Measurements from ENCODE around the gene PDE4B.

Gene PDE4B

DNA sequence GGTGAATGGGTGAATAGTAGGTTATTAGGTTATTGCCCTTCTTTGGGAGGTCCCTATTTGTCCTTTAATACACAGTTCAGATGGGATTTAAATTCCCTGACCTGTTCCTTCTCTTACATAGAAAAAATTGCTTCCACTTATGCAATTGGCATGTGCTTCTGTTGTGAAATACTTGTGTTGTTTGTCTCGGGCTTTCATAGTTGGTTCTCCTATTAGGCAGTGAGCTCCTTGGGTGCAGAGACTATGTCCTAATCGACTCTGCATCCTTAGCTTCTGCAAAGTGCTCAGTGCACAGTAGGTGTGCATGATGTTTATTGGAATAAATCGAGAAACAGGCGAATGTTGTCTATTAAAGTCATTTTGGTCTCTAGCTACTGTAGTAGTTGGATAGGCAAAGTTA, 1.3 kb upstream of the PDE4B start:
- H3K9me3 Mint-ChIP-seq = peaks cover 13% of the 10 kb centered on the region
- H3K4me3 Mint-ChIP-seq = no peak overlapping the region
- no peak overlapping the region for H3K27ac Mint-ChIP-seq
- peaks cover 65% of the 10 kb centered on the region for H3K27me3 Mint-ChIP-seq (ENCODE audit: low read depth)
- H3K4me1 Mint-ChIP-seq (ENCODE audit: low read depth) = peaks cover 6% of the 10 kb centered on the region
- no peak for DNase-seq (ENCODE audit: low spot score)
- no peaks in the 10 kb centered on the region for H3K36me3 Mint-ChIP-seq (ENCODE audit: low read depth)

DNA sequence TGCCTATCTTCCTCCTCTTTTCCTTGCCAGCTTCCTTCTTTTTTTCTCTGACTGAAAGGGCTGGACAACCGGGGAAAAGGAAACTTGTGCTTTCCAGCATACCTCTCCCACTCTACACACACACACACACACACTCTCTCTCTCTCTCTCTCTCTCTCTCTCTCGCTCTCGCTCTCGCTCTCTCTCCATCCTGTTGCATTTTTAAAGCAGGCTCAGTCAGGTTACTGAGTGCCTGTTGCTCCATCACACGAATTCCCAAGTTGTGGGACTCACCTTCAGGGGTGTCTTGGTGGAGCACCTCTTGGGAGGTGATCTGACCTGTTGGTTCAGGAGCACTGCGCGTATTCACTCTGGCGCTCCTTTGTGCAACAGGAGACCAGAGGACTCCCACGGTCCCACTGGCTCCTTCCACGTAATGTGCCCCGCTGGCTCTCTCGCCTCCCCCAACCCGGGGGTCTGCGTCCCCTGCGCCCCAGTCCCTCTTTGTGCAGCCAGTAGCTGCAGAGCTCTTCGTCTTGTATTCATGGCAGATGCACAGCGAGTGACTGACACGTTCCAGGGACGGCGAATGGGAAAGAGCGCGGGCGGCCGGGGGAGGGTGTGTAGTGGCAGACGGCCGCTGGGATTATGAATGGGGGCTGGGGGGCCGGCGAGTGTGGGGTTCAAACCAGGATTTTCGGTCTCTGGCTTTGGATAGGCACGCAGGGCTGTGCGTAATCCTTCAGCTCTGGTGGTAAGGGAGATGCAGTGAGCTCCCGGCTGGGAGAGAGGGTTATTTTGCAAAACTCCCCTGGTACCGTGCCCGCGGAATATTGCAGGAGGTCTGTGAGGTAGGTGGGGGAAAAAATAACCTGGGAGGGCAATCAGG, 660 bp upstream of the PDE4B start:
- no peaks in the 10 kb centered on the region for H3K36me3 Mint-ChIP-seq (ENCODE audit: low read depth)
- H3K4me1 Mint-ChIP-seq (ENCODE audit: low read depth) = peaks cover 6% of the 10 kb centered on the region
- no peak overlapping the region for H3K4me3 Mint-ChIP-seq
- H3K27me3 Mint-ChIP-seq (ENCODE audit: low read depth) = peaks cover 65% of the 10 kb centered on the region
- no peak for DNase-seq (ENCODE audit: low spot score)
- H3K27ac Mint-ChIP-seq = no peak overlapping the region
- H3K9me3 Mint-ChIP-seq = peaks cover 13% of the 10 kb centered on the region

DNA sequence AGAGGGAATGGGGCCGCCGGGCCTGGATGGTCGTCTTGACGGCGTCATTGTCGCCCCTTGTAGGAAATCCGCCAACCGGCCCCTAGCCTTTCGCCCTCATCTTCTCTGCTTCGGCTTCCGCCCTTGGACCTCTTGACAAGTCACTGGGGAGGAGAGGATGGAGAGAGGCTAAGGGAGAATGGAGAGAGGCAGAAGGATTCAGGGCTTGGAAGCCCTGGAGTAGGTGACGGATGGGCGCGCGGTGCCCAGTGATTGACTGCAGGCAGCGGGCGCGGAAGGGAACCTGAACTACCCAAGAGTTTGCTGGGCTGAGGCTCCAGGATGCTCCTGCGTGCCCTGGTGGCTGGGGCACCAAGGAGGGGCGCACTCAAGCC, 651 bp downstream of the PDE4B start:
- no peak for DNase-seq (ENCODE audit: low spot score)
- Mint-ChIP-seq H3K27me3 (ENCODE audit: low read depth) (peaks cover 65% of the 10 kb centered on the region), H3K4me3 (peak overlapping the region; percentile 47), H3K4me1 (ENCODE audit: low read depth) (peaks cover 6% of the 10 kb centered on the region), H3K36me3 (ENCODE audit: low read depth) (no peaks in the 10 kb centered on the region), H3K27ac (no peak overlapping the region), H3K9me3 (peaks cover 9% of the 10 kb centered on the region)

DNA sequence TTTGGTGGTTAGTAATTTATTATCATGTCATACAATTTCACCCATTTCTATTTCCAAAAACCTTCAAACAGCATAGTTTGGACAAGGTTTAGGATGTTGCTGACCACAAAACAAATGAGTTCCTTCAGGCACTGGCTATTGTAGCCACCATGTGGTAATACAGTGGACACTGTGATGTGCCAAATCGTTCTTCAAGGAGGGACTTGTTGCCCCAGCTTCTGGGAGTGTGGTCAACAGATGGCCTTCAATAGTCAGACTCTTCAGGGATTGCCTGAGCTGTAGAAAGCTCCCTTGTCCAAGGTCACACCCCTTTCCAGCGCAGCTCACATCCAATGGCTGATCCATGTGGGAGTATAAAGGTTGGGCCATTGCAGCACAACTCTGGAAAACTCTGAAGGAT, 2.6 kb downstream of the PDE4B start:
- DNase-seq (ENCODE audit: low spot score) = no peak
- no peak overlapping the region for H3K4me3 Mint-ChIP-seq
- H3K4me1 Mint-ChIP-seq (ENCODE audit: low read depth) = peaks cover 6% of the 10 kb centered on the region
- H3K27me3 Mint-ChIP-seq (ENCODE audit: low read depth) = peaks cover 61% of the 10 kb centered on the region
- no peaks in the 10 kb centered on the region for H3K36me3 Mint-ChIP-seq (ENCODE audit: low read depth)
- H3K9me3 Mint-ChIP-seq = no peaks in the 10 kb centered on the region
- no peak overlapping the region for H3K27ac Mint-ChIP-seq

DNA sequence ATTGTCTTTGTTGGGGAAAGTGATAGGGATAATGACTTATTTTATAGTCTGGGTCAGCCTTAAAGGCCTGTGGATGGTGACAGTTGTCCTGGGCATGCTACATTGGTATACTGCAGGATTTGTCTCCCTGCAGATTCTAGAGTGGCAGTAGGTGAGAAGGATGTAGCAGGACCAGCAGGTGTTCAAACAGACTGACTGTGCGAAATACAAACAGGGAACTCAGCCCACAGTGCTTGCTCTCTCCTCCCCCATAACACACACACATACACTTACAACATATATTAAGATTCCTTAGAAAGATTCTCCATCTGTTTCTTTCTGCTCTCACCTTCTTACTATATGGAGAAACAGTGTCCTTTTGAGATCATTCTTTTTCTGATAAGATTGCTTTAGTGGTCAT, 6.9 kb downstream of the PDE4B start:
- no peak overlapping the region for H3K4me3 Mint-ChIP-seq
- H3K9me3 Mint-ChIP-seq = no peaks in the 10 kb centered on the region
- DNase-seq (ENCODE audit: low spot score) = no peak
- H3K27me3 Mint-ChIP-seq (ENCODE audit: low read depth) = peaks cover 46% of the 10 kb centered on the region
- no peaks in the 10 kb centered on the region for H3K4me1 Mint-ChIP-seq (ENCODE audit: low read depth)
- no peak overlapping the region for H3K27ac Mint-ChIP-seq
- no peaks in the 10 kb centered on the region for H3K36me3 Mint-ChIP-seq (ENCODE audit: low read depth)

DNA sequence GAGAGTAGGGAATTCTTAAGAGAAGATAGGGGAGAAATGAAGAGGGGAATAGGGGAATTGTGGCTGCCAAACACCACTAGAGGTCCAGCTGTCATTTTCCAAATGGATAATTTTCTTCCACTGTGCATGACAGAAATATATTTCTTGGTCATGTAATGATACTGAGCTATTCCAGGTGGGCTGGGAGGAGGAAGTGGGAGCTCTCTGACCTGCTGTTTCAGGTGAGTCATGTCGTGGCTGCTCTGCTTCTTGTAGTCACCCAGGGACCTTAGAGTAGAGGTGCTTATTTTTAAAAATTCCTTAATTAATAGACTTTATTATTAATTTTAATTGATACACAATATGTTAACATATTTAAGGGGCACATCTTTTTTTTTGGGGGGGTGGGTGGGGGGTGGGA, 11.9 kb downstream of the PDE4B start:
- no peaks in the 10 kb centered on the region for H3K4me1 Mint-ChIP-seq (ENCODE audit: low read depth)
- H3K36me3 Mint-ChIP-seq (ENCODE audit: low read depth) = no peaks in the 10 kb centered on the region
- H3K27me3 Mint-ChIP-seq (ENCODE audit: low read depth) = peaks cover 53% of the 10 kb centered on the region
- H3K9me3 Mint-ChIP-seq = no peaks in the 10 kb centered on the region
- H3K27ac Mint-ChIP-seq = no peak overlapping the region
- no peak overlapping the region for H3K4me3 Mint-ChIP-seq
- no peak for DNase-seq (ENCODE audit: low spot score)

DNA sequence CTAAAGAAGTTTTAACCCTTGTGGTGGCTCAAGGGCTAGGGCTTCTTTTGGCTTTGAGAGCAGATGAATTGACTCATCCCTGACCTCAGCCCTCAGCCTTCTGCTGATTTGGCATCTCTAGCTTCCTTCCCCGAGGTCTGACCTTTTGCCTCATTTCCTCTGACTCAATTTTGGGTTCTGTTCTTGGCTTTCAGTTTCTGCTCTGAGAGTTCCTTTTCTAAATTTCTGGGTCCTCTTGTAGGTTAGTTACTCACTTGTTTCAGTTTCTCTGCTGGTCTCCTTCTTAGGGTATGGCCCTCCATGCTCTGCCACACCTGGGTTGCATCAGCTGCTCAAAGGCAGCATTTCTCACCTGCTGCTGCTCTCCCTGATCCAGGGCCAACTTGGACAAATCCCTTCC, 19.4 kb downstream of the PDE4B start:
- peak; percentile 87 for DNase-seq (ENCODE audit: low spot score)
- H3K4me3 Mint-ChIP-seq = peak overlapping the region; percentile 24
- peaks cover 25% of the 10 kb centered on the region for H3K4me1 Mint-ChIP-seq (ENCODE audit: low read depth)
- peak overlapping the region; percentile 76 for H3K27ac Mint-ChIP-seq
- H3K27me3 Mint-ChIP-seq (ENCODE audit: low read depth) = peaks cover 29% of the 10 kb centered on the region
- peaks cover 3% of the 10 kb centered on the region for H3K36me3 Mint-ChIP-seq (ENCODE audit: low read depth)
- peaks cover 10% of the 10 kb centered on the region for H3K9me3 Mint-ChIP-seq

DNA sequence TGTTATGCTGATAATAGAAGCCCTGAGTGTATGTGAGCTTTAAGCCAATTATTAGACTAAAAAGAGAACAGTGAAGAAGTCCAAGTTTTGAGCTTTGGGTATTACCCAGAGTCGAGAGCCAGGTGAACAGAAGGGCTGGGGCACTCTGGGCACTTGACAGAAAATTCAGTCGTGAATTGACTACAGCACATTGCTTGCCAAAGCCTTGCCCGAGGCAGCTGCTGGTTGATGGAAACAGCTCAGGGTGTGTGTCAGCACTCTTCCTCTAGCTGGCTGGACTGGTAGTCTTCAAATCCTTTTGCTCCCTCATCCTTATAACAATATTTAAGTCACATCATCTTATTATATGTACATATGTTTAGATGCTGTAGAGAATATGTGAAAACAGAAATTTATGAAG, 21.3 kb downstream of the PDE4B start:
- DNase-seq (ENCODE audit: low spot score) = no peak
- H3K27me3 Mint-ChIP-seq (ENCODE audit: low read depth) = peaks cover 21% of the 10 kb centered on the region
- H3K9me3 Mint-ChIP-seq = peaks cover 10% of the 10 kb centered on the region
- no peak overlapping the region for H3K4me3 Mint-ChIP-seq
- H3K36me3 Mint-ChIP-seq (ENCODE audit: low read depth) = peaks cover 3% of the 10 kb centered on the region
- H3K27ac Mint-ChIP-seq = no peak overlapping the region
- H3K4me1 Mint-ChIP-seq (ENCODE audit: low read depth) = peaks cover 25% of the 10 kb centered on the region

DNA sequence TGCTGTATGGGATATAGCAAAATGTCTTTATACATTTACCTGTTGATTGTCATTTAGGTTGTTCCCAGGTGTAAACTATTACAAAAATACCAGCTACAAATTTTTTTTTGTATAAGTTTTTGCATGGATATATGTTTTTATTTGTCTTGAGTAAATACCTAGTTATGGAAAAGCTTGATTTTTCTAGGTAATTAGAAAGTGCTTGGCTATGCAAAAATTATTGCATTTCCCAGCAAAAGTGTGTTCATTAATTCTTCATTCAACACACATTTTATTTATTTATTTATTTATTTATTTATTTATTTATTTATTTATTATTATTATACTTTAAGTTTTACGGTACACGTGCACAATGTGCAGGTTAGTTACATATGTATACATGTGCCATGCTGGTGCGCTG, 22.1 kb downstream of the PDE4B start:
- no peak for DNase-seq (ENCODE audit: low spot score)
- peaks cover 22% of the 10 kb centered on the region for H3K27me3 Mint-ChIP-seq (ENCODE audit: low read depth)
- peaks cover 24% of the 10 kb centered on the region for H3K4me1 Mint-ChIP-seq (ENCODE audit: low read depth)
- peaks cover 10% of the 10 kb centered on the region for H3K9me3 Mint-ChIP-seq
- peaks cover 3% of the 10 kb centered on the region for H3K36me3 Mint-ChIP-seq (ENCODE audit: low read depth)
- H3K27ac Mint-ChIP-seq = no peak overlapping the region
- H3K4me3 Mint-ChIP-seq = no peak overlapping the region

DNA sequence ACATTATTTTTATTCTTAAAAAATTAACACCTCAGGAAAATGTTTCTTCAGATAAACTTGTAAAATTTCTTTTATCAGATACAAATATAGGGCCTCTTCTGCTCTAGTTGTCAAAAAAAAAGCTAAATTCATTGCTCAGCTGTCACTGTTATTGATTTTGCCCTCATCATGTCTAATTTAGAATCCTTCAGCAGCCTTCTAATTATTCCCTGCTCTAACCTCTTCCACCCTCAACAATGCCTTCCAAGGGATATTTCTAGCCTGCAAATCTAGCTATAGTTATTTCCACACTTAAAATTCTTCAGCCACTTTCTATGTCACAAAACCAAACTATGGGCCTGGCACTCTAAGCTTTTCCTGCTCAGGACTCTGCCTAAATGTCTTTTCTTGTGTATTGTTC, 25.2 kb downstream of the PDE4B start:
- peaks cover 3% of the 10 kb centered on the region for H3K36me3 Mint-ChIP-seq (ENCODE audit: low read depth)
- no peak overlapping the region for H3K4me3 Mint-ChIP-seq
- H3K27me3 Mint-ChIP-seq (ENCODE audit: low read depth) = peaks cover 40% of the 10 kb centered on the region
- no peak for DNase-seq (ENCODE audit: low spot score)
- H3K9me3 Mint-ChIP-seq = peaks cover 4% of the 10 kb centered on the region
- H3K4me1 Mint-ChIP-seq (ENCODE audit: low read depth) = peaks cover 7% of the 10 kb centered on the region
- no peak overlapping the region for H3K27ac Mint-ChIP-seq

DNA sequence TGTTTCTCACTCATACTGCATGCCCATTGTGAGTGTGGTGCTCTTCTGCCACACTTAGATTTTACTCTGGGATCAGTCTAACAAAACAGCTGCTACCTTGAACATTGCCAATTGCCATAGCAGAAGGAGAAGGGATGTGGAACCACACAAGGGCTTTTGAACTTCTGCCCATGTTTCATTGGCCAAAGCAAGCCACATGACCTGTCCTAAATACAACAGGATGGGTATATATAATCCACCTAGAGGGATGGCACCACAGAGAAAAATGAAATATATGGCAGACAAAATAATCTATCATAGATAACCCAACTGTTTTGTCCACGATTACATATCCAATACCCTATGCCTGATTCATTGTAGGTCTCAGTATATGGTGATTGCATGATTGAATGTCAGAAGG, 26.3 kb downstream of the PDE4B start:
- H3K4me3 Mint-ChIP-seq = no peak overlapping the region

DNA sequence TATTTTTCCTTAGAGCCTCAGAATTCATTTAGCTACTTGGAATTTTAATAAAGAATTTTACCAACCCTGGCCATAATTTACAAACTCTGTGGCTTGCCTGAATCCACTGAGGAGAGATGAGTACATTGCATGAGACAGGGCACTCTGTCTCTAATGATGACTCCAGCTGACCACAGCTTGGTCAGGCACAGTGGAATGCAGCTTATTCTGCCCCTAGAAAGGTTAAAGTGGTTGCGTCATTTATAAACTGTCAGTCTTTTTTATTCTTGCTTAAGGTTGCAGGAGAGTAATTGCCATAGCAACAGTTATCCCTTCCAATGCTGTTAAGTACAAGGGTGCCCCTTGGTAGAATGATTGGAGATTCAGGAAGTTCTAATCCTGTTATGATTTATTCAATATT, 28.3 kb downstream of the PDE4B start:
- no peaks in the 10 kb centered on the region for H3K36me3 Mint-ChIP-seq (ENCODE audit: low read depth)
- DNase-seq (ENCODE audit: low spot score) = no peak
- H3K27me3 Mint-ChIP-seq (ENCODE audit: low read depth) = peaks cover 44% of the 10 kb centered on the region
- no peaks in the 10 kb centered on the region for H3K9me3 Mint-ChIP-seq
- H3K27ac Mint-ChIP-seq = no peak overlapping the region
- no peaks in the 10 kb centered on the region for H3K4me1 Mint-ChIP-seq (ENCODE audit: low read depth)
- H3K4me3 Mint-ChIP-seq = no peak overlapping the region

More for the DNA sequence above, 26.3 kb downstream of the PDE4B start:
- Mint-ChIP-seq H3K27ac (no peak overlapping the region), H3K27me3 (ENCODE audit: low read depth) (peaks cover 38% of the 10 kb centered on the region), H3K4me1 (ENCODE audit: low read depth) (no peaks in the 10 kb centered on the region), H3K36me3 (ENCODE audit: low read depth) (peaks cover 3% of the 10 kb centered on the region), H3K9me3 (no peaks in the 10 kb centered on the region)
- DNase-seq (ENCODE audit: low spot score) = no peak

DNA sequence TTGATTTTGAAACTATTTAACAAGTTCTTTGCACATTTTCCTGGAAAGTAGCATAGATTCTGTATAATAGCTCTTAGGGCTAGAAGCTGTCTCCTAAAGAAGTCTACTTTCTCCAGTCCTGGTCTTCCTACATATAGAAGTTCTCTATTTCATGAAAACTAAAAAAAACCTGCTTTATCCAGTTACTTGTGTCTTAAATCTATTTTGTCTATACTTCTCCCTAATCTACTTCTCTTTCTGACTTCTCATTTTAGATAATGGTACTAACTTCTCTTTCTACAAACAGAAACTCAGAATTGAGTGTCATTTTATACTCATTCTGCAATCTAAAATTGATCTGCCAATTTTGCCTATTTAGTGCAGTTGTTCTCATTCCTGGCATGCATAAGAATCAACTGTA, 28.7 kb downstream of the PDE4B start:
- Mint-ChIP-seq H3K9me3 (no peaks in the 10 kb centered on the region), H3K36me3 (ENCODE audit: low read depth) (no peaks in the 10 kb centered on the region), H3K4me1 (ENCODE audit: low read depth) (no peaks in the 10 kb centered on the region), H3K27ac (no peak overlapping the region), H3K27me3 (ENCODE audit: low read depth) (peaks cover 45% of the 10 kb centered on the region), H3K4me3 (no peak overlapping the region)
- DNase-seq (ENCODE audit: low spot score) = no peak

DNA sequence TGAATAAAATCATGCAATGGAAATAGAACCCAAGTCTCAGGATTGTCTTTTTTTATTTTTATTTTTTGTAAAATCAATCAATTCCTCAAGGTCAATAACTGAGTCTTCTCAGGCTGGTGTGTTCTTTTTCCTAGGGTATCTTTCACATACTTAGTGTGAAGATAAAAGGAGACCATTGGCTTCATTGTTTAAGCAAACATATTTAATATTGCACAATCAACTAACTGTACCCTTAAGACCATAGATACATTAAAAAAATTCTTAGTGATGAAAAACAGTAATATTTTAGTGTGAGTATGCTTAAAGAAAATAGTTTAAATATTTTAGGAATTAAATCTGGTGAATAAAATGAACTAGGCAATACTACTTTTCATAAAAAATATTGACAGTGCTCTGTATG, 31.4 kb downstream of the PDE4B start:
- DNase-seq (ENCODE audit: low spot score) = no peak
- no peaks in the 10 kb centered on the region for H3K9me3 Mint-ChIP-seq
- H3K4me3 Mint-ChIP-seq = no peak overlapping the region
- H3K4me1 Mint-ChIP-seq (ENCODE audit: low read depth) = no peaks in the 10 kb centered on the region
- peaks cover 52% of the 10 kb centered on the region for H3K27me3 Mint-ChIP-seq (ENCODE audit: low read depth)
- H3K27ac Mint-ChIP-seq = no peak overlapping the region
- H3K36me3 Mint-ChIP-seq (ENCODE audit: low read depth) = no peaks in the 10 kb centered on the region

DNA sequence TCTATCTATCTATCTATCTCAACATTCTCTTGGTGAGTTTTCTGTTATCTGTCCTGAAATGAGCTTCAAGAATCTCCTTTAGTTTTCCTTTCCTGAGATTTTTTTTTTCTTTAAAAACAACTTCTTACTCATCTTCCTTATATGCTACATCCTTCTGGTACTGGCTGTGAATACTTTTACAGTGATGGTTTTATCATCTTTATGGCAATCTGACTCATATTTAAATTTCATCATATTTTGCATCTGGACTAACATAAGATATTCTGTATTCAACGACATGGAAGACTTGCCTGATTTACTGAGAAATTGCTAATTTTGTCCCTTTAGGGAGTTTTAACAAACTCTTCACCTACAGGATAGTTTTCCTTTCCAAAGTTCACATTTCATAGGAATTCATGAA, 33.0 kb downstream of the PDE4B start:
- Mint-ChIP-seq H3K4me1 (ENCODE audit: low read depth) (peaks cover 8% of the 10 kb centered on the region), H3K27ac (no peak overlapping the region), H3K4me3 (no peak overlapping the region), H3K9me3 (no peaks in the 10 kb centered on the region), H3K27me3 (ENCODE audit: low read depth) (peaks cover 55% of the 10 kb centered on the region), H3K36me3 (ENCODE audit: low read depth) (no peaks in the 10 kb centered on the region)
- no peak for DNase-seq (ENCODE audit: low spot score)

All from T-helper 2 cell treated with Interferon-gamma antibody and Interleukin-4, amounts not matched to agents 5 μg/mL and 100 μg/mL, for 36 hours (primary cell).